ENCODE data around the gene GEMIN7. TPM values are rescaled to one million over a fixed set of nuclear protein-coding genes. Genes with fewer than 3 reads are reported as not detected.

GEMIN7 gene
- total RNA-seq, 2 donors from 2014 or later: 15.8 to 19.5 TPM

DNA sequence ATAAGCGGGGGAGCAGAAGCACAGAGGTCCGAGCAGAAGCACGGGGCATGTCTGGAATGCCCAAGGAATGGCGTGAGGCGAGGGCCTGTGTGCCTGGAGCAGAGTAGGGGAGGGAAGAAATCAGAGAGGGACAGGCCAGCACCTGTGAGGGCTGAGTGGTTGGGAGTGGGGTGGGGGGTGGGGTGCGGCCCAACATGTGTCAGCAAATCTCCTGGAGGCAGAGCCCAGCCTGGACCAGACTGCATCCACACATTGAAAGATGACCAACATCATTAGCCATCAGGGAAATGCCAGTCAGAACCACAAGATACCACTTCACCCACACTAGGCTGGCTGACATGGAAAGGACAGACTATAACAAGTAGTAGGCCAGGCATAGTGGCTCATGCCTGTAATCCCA lies 29.0 kb upstream of the GEMIN7 start:
- H3K4me3 ChIP-seq: no peak overlapping the region
- peaks cover 48% of the 10 kb centered on the region for H3K4me1 ChIP-seq
- intact Hi-C loops (cut with DNase I): no loop called here
- H3K27me3 ChIP-seq: no peaks in the 10 kb centered on the region
- H3K36me3 ChIP-seq (replicated peaks in 1 of 2; ENCODE audit: insufficient read depth in 1 of 2, low read depth in 2 of 2): peaks cover 0 to 17% of the 10 kb centered on the region in 2 donors
- ATAC-seq (no peak), DNase-seq (no peak)
- 92 to 97% methylated on average over 6 of the region's 6 CpGs for WGBS, 2 donors
- no peaks in the 10 kb centered on the region for H3K9me3 ChIP-seq
- H3K27ac ChIP-seq: no peak overlapping the region
- TF ChIP-seq POLR2A (IDR thresholded peaks at IDR 0.05): no peak
- TF ChIP-seq, protein P1, sequence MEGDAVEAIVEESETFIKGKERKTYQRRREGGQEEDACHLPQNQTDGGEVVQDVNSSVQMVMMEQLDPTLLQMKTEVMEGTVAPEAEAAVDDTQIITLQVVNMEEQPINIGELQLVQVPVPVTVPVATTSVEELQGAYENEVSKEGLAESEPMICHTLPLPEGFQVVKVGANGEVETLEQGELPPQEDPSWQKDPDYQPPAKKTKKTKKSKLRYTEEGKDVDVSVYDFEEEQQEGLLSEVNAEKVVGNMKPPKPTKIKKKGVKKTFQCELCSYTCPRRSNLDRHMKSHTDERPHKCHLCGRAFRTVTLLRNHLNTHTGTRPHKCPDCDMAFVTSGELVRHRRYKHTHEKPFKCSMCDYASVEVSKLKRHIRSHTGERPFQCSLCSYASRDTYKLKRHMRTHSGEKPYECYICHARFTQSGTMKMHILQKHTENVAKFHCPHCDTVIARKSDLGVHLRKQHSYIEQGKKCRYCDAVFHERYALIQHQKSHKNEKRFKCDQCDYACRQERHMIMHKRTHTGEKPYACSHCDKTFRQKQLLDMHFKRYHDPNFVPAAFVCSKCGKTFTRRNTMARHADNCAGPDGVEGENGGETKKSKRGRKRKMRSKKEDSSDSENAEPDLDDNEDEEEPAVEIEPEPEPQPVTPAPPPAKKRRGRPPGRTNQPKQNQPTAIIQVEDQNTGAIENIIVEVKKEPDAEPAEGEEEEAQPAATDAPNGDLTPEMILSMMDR (IDR thresholded peaks at IDR 0.05): no peak

DNA sequence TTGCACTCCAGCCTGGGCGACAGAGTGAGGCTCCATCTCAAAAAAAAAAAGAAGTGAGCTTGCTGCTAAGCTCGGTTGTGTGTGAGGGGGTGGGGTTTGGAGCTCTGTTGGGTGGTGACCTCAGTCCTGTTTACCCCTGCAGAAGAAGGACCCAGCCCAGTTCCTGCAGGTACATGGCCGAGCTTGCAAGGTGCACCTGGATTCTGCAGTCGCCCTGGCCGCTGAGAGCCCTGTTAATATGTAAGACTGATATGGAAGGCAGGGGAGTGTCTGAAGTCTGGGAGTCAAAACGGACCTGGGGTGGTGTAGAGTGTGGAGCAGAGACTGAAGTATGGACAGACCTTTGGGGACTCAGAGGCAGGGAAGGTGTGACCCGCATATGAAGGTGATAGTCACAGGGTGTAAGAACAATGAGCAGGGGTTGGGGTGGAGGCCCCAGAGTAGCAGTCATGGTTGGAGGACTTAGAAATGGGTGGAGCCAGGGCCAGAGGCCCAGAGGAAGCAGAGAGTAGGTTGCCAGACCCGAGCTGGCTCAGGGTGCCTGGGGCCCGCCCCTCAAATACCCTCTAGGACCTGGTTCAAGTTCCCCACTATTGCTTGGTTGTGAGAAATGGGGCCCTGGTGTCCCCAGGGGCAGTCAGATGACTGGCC lies 27.0 kb upstream of the GEMIN7 start:
- intact Hi-C loops (cut with DNase I): no loop called here
- Histone ChIP-seq H3K27ac (no peak overlapping the region), H3K36me3 (replicated peaks in 1 of 2; ENCODE audit: insufficient read depth in 1 of 2, low read depth in 2 of 2) (peaks cover 8 to 23% of the 10 kb centered on the region in 2 donors), H3K9me3 (no peaks in the 10 kb centered on the region), H3K4me3 (no peak overlapping the region), H3K27me3 (no peaks in the 10 kb centered on the region), H3K4me1 (peaks cover 28% of the 10 kb centered on the region)
- TF ChIP-seq, protein P1 (IDR thresholded peaks at IDR 0.05): no peak
- DNase-seq: no peak
- WGBS, 2 donors: 59 to 73% methylated on average over 9 of the region's 9 CpGs
- ATAC-seq: no peak

DNA sequence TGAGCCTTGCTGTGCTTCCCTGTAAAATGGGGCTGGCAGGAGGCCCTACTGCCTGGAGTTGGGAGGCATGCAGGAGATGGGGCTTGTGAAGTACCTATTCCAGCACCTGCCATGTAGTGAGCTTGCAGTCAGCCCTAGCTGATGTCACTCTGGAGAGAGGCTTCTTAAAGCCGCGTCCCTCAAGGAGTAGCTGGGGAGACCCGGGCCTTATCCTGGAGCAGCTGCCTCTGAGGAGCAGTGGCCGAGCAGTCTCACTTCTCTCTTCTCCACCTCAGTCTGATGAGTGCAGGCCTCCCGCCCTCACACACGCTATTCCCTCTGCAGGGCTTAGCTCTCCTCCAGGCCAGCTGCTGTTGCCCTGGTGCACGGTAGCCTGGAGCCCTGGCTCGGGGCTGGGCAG lies 22.2 kb upstream of the GEMIN7 start:
- no peak overlapping the region for H3K4me3 ChIP-seq
- H3K36me3 ChIP-seq (replicated peaks in 1 of 2; ENCODE audit: insufficient read depth in 1 of 2, low read depth in 2 of 2): peaks cover 40 to 57% of the 10 kb centered on the region in 2 donors
- 86 to 94% methylated on average over 3 to 8 of the region's 8 CpGs for WGBS, 2 donors
- DNase-seq (no peak), ATAC-seq (no peak)
- H3K4me1 ChIP-seq: no peaks in the 10 kb centered on the region
- no peak overlapping the region for H3K27ac ChIP-seq
- H3K9me3 ChIP-seq: no peaks in the 10 kb centered on the region
- intact Hi-C loops (cut with DNase I): no loop called here
- no peaks in the 10 kb centered on the region for H3K27me3 ChIP-seq
- no peak for TF ChIP-seq POLR2A (IDR thresholded peaks at IDR 0.05)
- TF ChIP-seq, protein P1 (IDR thresholded peaks at IDR 0.05): no peak

DNA sequence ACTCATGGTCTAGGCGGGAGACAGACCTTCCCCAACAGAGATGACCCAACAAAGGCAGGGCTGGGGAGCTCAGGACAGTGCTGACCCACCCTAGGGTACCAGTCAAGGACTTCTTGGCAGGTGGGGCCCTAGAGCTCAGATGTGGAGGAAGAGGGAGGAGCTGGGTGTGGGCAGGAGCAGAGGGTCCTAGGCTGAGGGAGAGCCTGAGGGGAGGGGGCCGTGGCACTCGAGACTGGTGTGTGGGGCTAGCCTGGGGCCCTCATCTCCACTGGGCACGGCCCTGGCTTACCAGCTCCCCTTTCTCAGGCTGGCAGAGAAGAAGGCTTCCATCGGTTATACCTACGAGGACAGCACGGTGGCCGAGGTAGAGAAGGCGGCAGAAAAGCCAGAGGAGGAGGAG lies 21.6 kb upstream of the GEMIN7 start:
- 86 to 90% methylated on average over 8 to 9 of the region's 9 CpGs for WGBS, 2 donors
- no peak for ATAC-seq
- TF ChIP-seq POLR2A (IDR thresholded peaks at IDR 0.05): no peak
- TF ChIP-seq, protein P1 (IDR thresholded peaks at IDR 0.05): no peak
- Histone ChIP-seq H3K9me3 (no peaks in the 10 kb centered on the region), H3K4me1 (no peaks in the 10 kb centered on the region), H3K27me3 (no peaks in the 10 kb centered on the region), H3K4me3 (no peak overlapping the region), H3K27ac (no peak overlapping the region), H3K36me3 (replicated peaks in 1 of 2; ENCODE audit: insufficient read depth in 1 of 2, low read depth in 2 of 2) (peaks cover 42 to 57% of the 10 kb centered on the region in 2 donors)
- DNase-seq: no peak
- intact Hi-C loops (cut with DNase I): no loop called here

DNA sequence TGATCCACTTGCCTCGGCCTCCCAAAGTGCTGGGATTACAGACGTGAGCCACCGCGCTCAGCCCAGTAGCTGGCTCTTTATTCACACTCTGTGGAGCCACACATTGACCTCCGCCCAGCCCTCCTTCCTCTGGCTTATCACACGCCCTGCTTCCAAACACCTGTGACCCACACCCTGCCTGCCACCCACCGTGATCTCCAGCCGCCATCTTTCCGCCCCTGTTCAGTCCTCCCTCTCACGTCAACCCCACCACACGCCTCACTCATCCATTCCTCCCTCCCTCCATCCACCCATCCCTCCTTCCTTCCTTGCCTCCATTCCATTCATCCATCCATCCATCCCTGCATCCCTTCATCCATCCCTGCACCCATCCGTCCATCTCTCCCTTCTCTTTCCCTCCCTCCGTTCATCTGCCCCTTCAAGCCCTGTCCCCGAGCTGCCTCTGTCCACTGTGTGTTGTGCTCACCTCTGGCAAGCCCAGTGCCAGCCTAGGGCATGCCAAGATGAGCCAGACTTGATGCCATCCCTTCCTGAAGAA lies 20.4 kb upstream of the GEMIN7 start:
- H3K4me1 ChIP-seq: no peaks in the 10 kb centered on the region
- H3K36me3 ChIP-seq (replicated peaks in 1 of 2; ENCODE audit: insufficient read depth in 1 of 2, low read depth in 2 of 2): peaks cover 44 to 52% of the 10 kb centered on the region in 2 donors
- no peak for ATAC-seq
- no peaks in the 10 kb centered on the region for H3K27me3 ChIP-seq
- DNase-seq: no peak
- no peak for TF ChIP-seq POLR2A (IDR thresholded peaks at IDR 0.05)
- TF ChIP-seq, protein P1 (IDR thresholded peaks at IDR 0.05): no peak
- 79 to 83% methylated on average over 14 of the region's 14 CpGs for WGBS, 2 donors
- no peak overlapping the region for H3K27ac ChIP-seq
- H3K4me3 ChIP-seq: no peak overlapping the region
- no peaks in the 10 kb centered on the region for H3K9me3 ChIP-seq
- intact Hi-C loops (cut with DNase I): no loop called here

All from body of pancreas (tissue), 4 donors.